Tongue (tissue), 2 donors: Measurements from ENCODE around the gene EARS2. TPM values are rescaled to one million over a fixed set of nuclear protein-coding genes. Genes with fewer than 3 reads are reported as not detected.
A peak's percentile ranks its signal among the peaks of the same experiment; 100 is the strongest.
"Not testable (repeated sequence)": the region's sequence is repeated elsewhere in the genome, so short reads cannot be mapped to it uniquely, and the experiment has no call there.

Experiments
- DNase-seq: peaks from one replicate; pipeline ENCODE4 v3.0.0-alpha.2; 2015
- total RNA-seq: library from RNA; depleted of rRNA; stranded (reverse); fragments of >200 nt; gene quantifications from one replicate; pipeline ENCODE4 v1.2.3, GENCODE V29; 2014

The EARS2 gene
- total RNA-seq, 1 donor from 2014 or later, result 31.3 TPM

GRCh38 chr16:23527961-23528643, 29.0 kb downstream of the EARS2 start:
- DNase-seq, result no peak

- DNase-seq, result no peak
These were observed 32.3 kb downstream of the EARS2 start for GRCh38 chr16:23524886-23525285.

DNA sequence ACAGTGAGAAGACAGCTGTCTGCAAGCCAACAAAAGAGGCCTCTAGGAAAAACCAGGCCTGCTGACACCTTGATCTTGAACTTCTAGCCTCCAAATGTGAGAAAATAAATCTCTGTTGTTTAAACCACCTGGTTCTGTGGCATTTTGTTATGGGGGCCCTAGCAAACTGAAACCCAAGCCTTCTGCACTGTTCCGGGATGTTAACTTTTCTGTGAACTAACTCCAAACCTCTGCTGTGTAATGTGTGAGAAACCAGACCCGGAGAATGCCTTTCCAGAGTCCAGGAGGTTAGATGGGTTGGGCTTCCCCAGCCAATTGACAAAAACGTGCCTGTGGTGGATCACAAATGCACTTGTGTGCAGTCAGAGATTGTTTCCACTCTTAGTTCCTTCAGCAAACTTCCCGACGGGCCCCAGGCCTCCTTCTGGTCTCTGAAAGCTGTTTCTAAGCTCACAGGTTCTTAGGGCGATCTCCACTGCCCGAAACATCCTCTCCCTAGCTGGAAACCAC, 33.2 kb downstream of the EARS2 start:
- no peak for DNase-seq

GRCh38 chr16:23523321-23523720, 33.8 kb downstream of the EARS2 start:
- no peak for DNase-seq

GRCh38 chr16:23521965-23522364, 35.2 kb downstream of the EARS2 start:
- no peak for DNase-seq

- DNase-seq, result no peak
These were observed 36.0 kb downstream of the EARS2 start for GRCh38 chr16:23521037-23521743.

GRCh38 chr16:23520500-23520899, 36.6 kb downstream of the EARS2 start:
- DNase-seq, result no peak

DNA sequence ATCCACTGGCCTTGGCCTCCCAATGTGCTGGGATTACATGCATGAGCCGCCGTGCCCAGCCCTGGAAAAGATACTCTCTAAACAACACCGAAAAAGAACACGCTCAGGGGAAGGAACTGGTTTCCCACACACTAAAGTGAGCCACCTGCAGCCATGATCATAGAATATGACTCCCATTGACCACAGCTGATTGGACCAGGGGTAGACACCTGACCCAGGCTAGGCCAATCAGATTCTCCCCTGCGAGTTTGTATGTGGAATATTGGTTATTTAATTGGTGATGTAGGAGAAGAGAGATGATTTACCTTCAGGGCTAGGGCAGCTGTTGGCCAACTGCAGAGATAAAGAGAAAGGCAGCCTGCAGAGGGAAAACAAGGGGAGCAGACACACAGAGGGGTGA, 37.9 kb downstream of the EARS2 start:
- DNase-seq, result no peak

- peak; percentile 38 for DNase-seq
These were observed 38.7 kb downstream of the EARS2 start for GRCh38 chr16:23518435-23518891.

DNA sequence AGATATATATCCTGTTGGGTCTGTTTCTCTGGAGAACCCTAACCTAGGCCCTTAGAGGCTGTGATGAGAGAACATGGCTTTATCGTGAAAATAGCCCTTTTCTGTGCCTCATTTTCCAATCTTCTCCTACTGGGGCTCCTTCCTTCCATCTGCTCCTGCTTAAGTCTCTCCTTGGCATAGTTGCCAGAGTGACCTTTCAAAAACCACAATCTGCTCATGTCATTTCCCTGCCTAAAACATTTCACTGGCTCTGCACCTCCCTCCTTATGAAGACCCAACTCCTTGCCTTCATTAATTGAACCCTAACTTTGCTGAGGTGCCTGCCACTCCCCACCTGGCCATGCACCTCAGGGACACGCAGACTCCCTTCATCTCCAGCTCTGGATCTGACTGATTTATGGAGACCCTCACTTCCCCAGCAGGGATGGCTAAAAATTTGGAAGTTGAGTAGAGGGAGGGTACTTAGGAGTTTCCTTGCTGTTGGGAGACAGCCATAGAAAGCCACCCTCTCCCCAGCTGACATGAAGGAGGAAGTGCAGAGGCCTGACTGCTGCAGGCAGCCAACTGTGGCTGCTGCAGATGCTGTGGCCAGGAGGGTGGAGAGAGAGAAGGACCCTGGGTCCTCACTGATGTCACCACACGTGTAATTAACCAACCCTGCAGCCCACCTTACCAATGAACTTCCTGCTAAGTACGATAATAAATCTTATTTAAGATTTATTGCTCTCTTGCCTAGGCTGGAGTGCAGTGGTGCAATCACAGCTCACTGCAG, 40.6 kb downstream of the EARS2 start:
- DNase-seq, result no peak

GRCh38 chr16:23515881-23516280, 41.3 kb downstream of the EARS2 start:
- no peak for DNase-seq

- no peak for DNase-seq
These were observed 42.6 kb downstream of the EARS2 start for GRCh38 chr16:23514381-23515152.

DNA sequence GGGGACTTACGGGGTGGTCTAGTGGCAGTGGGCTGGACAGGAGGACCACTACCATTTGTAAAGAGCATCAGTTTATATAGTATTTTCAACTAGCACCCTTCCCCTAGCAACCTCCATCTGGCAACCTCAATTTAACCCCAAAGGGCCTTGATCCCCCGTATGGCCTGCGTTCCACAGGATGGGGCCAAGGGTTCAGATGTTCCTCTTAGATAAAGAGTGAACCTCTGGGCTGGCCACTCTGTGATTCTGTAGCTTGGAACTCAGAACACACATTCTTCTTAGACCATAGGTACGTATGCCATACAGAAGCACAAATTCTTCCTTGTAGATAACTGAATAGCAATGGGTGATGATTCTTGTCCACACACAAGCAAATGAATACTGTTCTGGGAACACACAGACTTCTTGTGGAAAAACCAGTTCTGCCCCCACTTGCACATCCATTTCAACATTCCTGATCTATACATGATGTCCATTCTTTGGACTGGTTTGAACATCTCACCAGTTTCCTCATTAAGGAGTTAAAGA, 44.9 kb downstream of the EARS2 start:
- no peak for DNase-seq

DNA sequence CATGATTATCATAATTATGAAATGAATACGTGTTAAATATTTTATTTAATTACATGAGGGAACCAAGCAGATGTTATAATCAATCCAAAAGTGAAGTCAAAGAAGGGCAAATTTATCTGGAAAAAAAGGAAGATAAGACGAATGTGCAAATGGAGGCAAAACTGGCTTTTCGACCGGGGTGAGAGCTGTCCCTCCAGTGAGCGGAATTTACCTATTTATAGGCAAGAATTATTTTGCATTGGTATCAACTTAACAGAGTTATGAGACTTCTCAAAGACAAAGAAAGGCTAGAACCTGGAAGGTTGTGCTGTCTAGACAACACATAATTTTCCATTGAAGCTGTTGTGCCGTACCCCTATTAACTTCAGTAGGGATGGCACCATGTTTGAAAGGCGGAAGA, 45.4 kb downstream of the EARS2 start:
- no peak for DNase-seq

GRCh38 chr16:23510915-23511270, 46.3 kb downstream of the EARS2 start:
- DNase-seq, result not testable (repeated sequence)

DNA sequence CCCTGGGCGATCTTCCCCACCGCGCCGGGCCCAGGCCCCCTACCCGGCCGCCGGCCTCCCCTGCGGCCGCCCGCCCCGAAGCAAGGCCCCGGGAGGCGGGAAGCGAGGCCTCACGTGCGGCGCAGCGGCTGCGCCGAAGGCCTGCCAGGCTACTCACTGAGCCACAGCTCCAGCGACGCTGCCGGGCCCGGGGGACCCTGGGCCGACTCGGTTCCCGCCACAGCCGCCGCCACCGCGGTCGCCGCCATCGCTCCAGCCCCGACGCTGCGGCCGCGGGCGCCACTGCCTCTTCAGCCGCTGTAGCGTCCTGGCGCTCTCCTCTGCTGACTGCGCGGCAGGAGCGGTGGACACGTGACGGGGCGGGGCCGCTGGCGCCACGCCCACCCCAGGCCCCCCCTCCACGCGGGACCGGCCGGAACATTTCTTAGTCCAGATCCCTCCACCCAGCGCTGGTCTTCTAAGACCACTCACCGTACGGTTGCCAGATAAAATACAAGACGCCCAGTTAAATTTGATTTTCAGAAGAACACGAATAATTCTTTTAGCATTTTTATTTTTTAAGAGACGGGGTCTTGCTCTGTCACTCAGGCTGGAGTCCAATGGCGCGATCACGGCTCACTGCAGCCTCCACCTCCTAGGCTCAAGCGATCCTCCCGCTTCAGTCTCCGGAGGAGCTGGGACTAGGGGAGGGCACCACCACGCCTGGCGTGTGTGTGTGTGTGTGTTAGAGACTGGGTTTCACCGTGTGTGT, 46.8 kb downstream of the EARS2 start, which contains the start of gene GGA2:
GGA2 (minus strand) TSS at position 331 of the 751 bp plus-strand sequence; CDS start at position 248, 83 bp downstream.
- peak; percentile 91 for DNase-seq

DNA sequence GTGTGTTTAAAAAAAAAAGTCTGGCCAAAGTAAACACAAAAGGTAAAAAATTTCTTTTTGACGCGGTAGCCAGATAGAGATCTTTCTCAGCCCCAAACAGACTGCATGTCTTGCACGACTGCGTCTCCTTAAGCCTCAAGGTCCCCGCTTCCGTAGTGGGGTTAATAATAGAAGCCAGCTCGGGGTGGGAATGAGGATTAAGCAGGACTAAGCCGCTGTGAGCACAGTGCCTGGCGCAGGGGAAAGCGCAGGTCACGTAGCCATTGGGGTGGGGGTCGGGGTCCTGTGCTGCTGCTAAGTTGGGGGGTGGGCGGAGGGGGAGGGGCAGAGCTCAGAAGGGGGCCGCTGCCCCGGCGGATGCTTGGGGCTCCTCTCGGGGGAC, 47.4 kb downstream of the EARS2 start:
- DNase-seq, result peak; percentile 79

DNA sequence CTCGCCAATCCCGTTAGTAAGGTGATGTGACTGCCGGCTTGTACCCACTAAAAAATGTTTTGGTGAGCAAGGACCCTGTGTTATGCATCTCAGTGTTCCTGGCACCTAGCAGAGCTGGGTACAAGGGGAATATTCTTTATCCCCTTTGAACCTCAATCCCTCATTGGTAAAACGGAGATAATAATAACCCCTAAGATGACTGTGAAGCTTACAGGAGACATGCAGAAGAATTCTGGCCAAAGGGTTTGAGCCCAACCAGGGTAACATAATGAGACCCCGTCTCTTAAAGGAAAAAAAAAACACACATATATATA, 47.8 kb downstream of the EARS2 start:
- DNase-seq, result no peak

DNA sequence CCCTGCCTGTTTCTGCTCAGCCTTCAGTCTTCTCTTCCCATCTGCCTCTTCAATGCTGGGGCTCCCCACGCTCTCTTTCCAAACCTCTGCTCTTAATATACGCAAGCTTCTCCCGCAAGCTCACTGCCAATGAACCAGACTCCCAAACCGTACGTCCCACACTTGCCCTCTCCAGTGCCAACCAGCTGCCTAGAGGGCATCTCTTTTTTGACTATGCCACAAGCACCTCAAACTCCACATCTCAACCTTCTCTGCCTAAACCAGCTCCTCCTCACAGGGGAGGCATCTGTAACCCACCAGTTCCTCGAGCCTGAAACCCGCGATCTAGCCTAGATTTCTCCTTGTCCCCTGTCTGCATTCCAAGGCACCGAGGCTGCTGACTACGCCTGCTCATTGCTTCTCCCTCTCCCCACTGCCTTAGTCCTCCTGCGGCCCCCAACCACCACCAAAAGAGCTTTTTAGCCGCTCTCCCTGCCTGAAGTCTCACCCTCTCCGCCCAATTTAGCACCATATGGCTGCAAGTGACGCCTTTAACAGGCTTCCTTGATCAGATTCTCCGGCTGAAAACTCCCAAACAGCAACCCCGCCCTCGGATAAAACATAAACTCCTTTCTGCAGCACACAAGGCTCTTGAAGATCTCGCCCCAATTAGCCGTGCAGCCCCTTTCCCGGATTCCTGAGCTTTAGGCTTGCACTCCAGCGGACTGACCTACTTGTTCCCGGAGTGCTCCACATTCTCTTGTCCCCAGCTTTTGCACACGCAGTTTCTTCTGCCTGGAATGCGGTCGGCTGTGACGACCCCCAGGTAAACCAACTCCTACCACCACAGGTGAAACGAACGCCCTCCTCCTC, 48.3 kb downstream of the EARS2 start:
- DNase-seq, result peak; percentile 55

DNA sequence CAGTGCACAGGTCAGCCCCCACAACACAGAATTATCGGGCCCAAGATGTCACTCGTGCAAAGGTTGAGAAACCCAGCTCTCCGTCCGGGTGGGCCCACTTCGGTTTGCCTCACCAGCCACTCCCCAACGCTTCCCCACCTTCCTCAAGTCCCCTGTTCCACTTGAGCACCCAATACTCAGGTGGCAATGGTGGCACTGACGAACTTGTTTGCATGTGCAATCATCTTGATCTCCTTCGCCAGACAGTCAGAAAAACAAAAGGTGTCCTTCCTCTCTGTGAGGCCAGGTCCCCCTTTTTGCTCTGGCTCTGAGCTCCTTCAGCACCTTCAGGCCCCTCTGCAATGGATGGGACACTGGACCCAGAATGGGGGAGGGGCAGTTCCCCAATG, 50.5 kb downstream of the EARS2 start:
- DNase-seq, result no peak
